Measurements from ENCODE around the gene SRCIN1. TPM values are rescaled to one million over a fixed set of nuclear protein-coding genes. Genes with fewer than 3 reads are reported as not detected.
"Not testable (repeated sequence)": the region's sequence is repeated elsewhere in the genome, so short reads cannot be mapped to it uniquely, and the experiment has no call there.

SRCIN1 gene
- total and polyA plus RNA-seq, 2 donors (not counting 1 experiment from before 2014, with no cell fraction given), result 0.44 to 1.1 TPM

DNA sequence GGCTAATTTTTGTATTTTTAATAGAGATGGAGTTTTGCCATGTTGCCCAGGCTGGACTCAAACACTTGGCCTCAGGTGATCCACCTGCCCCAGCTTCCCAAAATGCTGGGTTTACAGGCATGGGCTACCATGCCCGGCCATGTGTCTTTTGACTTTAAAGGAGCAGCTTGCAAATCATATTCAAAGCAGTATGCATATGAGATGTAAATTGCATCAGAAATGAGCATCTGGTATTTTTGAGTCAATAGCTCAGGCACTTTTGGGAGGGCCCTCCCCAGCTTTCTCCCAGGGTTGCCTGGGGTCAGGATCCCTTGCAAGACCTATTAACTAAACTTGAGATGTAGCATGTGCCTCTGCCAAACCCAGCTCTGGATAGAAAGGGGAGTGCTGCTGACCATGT lies 47.5 kb upstream of the SRCIN1 start:
- Mint-ChIP-seq H3K27me3 (peaks cover 36% of the 10 kb centered on the region), H3K4me1 (peaks cover 4% of the 10 kb centered on the region), H3K9me3 (ENCODE audit: insufficient read depth) (no peaks in the 10 kb centered on the region), H3K4me3 (no peak overlapping the region), H3K27ac (no peak overlapping the region)
- Histone ChIP-seq H3K4me1 (ENCODE audit: control insufficient read depth in 2 of 2, insufficient read depth in 2 of 2, low read length in 2 of 2) (peaks cover 0 to 8% of the 10 kb centered on the region in 2 donors), H4K20me1 (ENCODE audit: control insufficient read depth, insufficient read depth, low read length, poor library complexity, severe bottlenecking) (no peaks in the 10 kb centered on the region), H3K27me3 (replicated peaks in 1 of 4; ENCODE audit: control extremely low read depth in 1 of 4, control insufficient read depth in 3 of 4, insufficient read depth in 4 of 4, low read length in 3 of 4) (peaks cover 0 to 35% (median 4%) of the 10 kb centered on the region in 4 experiments), H2AFZ (ENCODE audit: insufficient read depth, low read depth, low read length, poor library complexity, severe bottlenecking) (no peak overlapping the region), H3K9ac (ENCODE audit: low read length) (no peak overlapping the region), H3K4me3 (ENCODE audit: control extremely low read depth in 1 of 5, extremely low read depth in 1 of 5, insufficient read depth in 1 of 5, low read depth in 2 of 5, low read length in 4 of 5) (no peak overlapping the region), H3K4me2 (replicated peaks; ENCODE audit: low read depth, low read length, poor library complexity, severe bottlenecking) (no peak overlapping the region), H3K79me2 (ENCODE audit: control insufficient read depth, insufficient read depth, low read length) (no peaks in the 10 kb centered on the region), H3K9me3 (ENCODE audit: control extremely low read depth in 1 of 3, control insufficient read depth in 2 of 3, insufficient read depth in 1 of 3, low read length in 2 of 3) (peaks cover 0 to 3% (median 0%) of the 10 kb centered on the region in 3 donors), H3K27ac (ENCODE audit: low read length in 2 of 2) (no peak overlapping the region), H3K36me3 (replicated peaks in 1 of 2; ENCODE audit: control extremely low read depth in 1 of 2, control insufficient read depth in 1 of 2, extremely low read depth in 1 of 2, insufficient read depth in 2 of 2, low read length in 1 of 2) (no peaks in the 10 kb centered on the region)
- ChIA-PET CTCF (interaction anchor here (1.2 to 1.5 kb wide), 3 partner anchors 13 to 591 kb away, joined by 3 to 4 read pairs (median 4); no protein-coding TSS in a partner anchor), POLR2A (no interaction called here)
- intact Hi-C loops (cut with micrococcal nuclease), result no loop called here
- WGBS (ENCODE audit: insufficient coverage), result 88% methylated on average over 1 of the region's 1 CpG
- ATAC-seq (ENCODE audit: low read depth) (no peak), DNase-seq (no peak)
- TF ChIP-seq, protein P1, sequence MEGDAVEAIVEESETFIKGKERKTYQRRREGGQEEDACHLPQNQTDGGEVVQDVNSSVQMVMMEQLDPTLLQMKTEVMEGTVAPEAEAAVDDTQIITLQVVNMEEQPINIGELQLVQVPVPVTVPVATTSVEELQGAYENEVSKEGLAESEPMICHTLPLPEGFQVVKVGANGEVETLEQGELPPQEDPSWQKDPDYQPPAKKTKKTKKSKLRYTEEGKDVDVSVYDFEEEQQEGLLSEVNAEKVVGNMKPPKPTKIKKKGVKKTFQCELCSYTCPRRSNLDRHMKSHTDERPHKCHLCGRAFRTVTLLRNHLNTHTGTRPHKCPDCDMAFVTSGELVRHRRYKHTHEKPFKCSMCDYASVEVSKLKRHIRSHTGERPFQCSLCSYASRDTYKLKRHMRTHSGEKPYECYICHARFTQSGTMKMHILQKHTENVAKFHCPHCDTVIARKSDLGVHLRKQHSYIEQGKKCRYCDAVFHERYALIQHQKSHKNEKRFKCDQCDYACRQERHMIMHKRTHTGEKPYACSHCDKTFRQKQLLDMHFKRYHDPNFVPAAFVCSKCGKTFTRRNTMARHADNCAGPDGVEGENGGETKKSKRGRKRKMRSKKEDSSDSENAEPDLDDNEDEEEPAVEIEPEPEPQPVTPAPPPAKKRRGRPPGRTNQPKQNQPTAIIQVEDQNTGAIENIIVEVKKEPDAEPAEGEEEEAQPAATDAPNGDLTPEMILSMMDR (IDR thresholded peaks at IDR 0.05), result no peak
- TF ChIP-seq EZH2 (IDR thresholded peaks at IDR 0.05; ENCODE audit: borderline replicate concordance, insufficient read depth, low read depth, low read length, poor library complexity, severe bottlenecking), result no peak

DNA sequence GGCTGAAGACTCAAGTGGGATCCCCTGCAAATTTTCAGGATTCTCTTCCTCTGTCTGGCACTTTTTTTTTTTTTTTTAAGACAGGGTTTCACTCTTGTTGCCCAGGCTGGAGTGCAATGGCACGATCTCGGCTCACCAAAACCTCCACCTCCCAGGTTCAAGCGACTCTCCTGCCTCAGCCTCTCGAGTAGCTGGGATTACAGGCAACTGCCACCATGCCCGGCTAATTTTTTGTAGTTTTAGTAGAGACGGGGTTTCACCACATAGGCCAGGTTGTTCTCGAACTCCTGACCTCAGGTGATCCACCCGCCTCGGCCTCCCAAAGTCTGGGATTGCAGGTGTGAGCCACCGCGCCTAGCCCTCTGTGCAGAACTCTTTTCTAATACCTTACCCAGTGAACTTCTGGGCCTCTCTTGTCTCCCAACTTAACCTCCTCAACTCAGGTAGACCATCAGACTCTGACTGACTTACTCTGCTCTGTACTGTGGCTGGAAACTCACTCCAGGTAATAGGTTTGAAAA lies 45.0 kb upstream of the SRCIN1 start:
- H2AFZ ChIP-seq (ENCODE audit: insufficient read depth, low read depth, low read length, poor library complexity, severe bottlenecking); H3K4me3 ChIP-seq (ENCODE audit: control extremely low read depth in 1 of 5, extremely low read depth in 1 of 5, insufficient read depth in 1 of 5, low read depth in 2 of 5, low read length in 4 of 5); intact Hi-C loops (cut with micrococcal nuclease); H3K9ac ChIP-seq (ENCODE audit: low read length); H3K36me3 ChIP-seq (replicated peaks in 1 of 2; ENCODE audit: control extremely low read depth in 1 of 2, control insufficient read depth in 1 of 2, extremely low read depth in 1 of 2, insufficient read depth in 2 of 2, low read length in 1 of 2); POLR2A ChIA-PET; H3K4me2 ChIP-seq (replicated peaks; ENCODE audit: low read depth, low read length, poor library complexity, severe bottlenecking); H3K27ac Mint-ChIP-seq; H3K9me3 Mint-ChIP-seq (ENCODE audit: insufficient read depth); DNase-seq; H4K20me1 ChIP-seq (ENCODE audit: control insufficient read depth, insufficient read depth, low read length, poor library complexity, severe bottlenecking); H3K79me2 ChIP-seq (ENCODE audit: control insufficient read depth, insufficient read depth, low read length); H3K27ac ChIP-seq (ENCODE audit: low read length in 2 of 2); H3K9me3 ChIP-seq (ENCODE audit: control extremely low read depth in 1 of 3, control insufficient read depth in 2 of 3, insufficient read depth in 1 of 3, low read length in 2 of 3); ATAC-seq (ENCODE audit: low read depth); H3K4me1 ChIP-seq (ENCODE audit: control insufficient read depth in 2 of 2, insufficient read depth in 2 of 2, low read length in 2 of 2); H3K4me3 Mint-ChIP-seq; H3K4me1 Mint-ChIP-seq: not testable (repeated sequence)
- CTCF ChIA-PET, result interaction anchor here (1.6 kb wide), 1 partner anchor 12 kb away, joined by 4 read pairs; no protein-coding TSS in a partner anchor
- 89% methylated on average over 7 of the region's 11 CpGs for WGBS (ENCODE audit: insufficient coverage)
- peaks cover 23% of the 10 kb centered on the region for H3K27me3 Mint-ChIP-seq
- peaks cover 0 to 21% (median 3%) of the 10 kb centered on the region in 4 experiments for H3K27me3 ChIP-seq (replicated peaks in 1 of 4; ENCODE audit: control extremely low read depth in 1 of 4, control insufficient read depth in 3 of 4, insufficient read depth in 4 of 4, low read length in 3 of 4)

Data from B cell (primary cell).